NCI-H1105 treated with DMSO at 0.1 percent for 48 hours (cell line): ENCODE measurements around the gene ZNF598.
A peak's percentile ranks its signal among the peaks of the same experiment; 100 is the strongest.

Source experiments
- DNase-seq: peaks from one replicate; lab custom pipeline; 2025; lab: John Stamatoyannopoulos, UW

The ZNF598 gene

GRCh38 chr16:2009791-2010510, at the start of gene ZNF598:
Gene ZNF598, minus strand, starts transcription at chr16:2009821.
- DNase-seq, result peak; percentile 66

GRCh38 chr16:2058872-2059271, 49.3 kb upstream of the ZNF598 start:
- no peak for DNase-seq

GRCh38 chr16:2058420-2058819, 48.8 kb upstream of the ZNF598 start:
- no peak for DNase-seq

- DNase-seq, result no peak
Observed at GRCh38 chr16:2057438-2057837, 47.8 kb upstream of the ZNF598 start.

GRCh38 chr16:2056681-2057407, 47.2 kb upstream of the ZNF598 start:
- DNase-seq, result no peak

GRCh38 chr16:2056077-2056476, 46.5 kb upstream of the ZNF598 start:
- DNase-seq, result no peak

GRCh38 chr16:2054543-2055245, 45.1 kb upstream of the ZNF598 start:
- DNase-seq, result peak; percentile 79

GRCh38 chr16:2053897-2054296, 44.3 kb upstream of the ZNF598 start:
- no peak for DNase-seq

- no peak for DNase-seq
Observed at GRCh38 chr16:2053211-2053610, 43.6 kb upstream of the ZNF598 start.

GRCh38 chr16:2048116-2048543, 38.5 kb upstream of the ZNF598 start:
- DNase-seq, result no peak

GRCh38 chr16:2047330-2048115, 37.9 kb upstream of the ZNF598 start, which contains the start of the genes NTHL1 and TSC2:
Gene NTHL1, minus strand, starts transcription at chr16:2047834. Its CDS starts 11 bp downstream, at chr16:2047823.
Gene TSC2, plus strand, starts transcription at chr16:2047985. Its CDS starts 631 bp downstream, at chr16:2048616.
- DNase-seq, result peak; percentile 79

GRCh38 chr16:2046893-2047329, 37.3 kb upstream of the ZNF598 start:
- peak; percentile 19 for DNase-seq

- DNase-seq, result no peak
Observed at GRCh38 chr16:2045965-2046892, 36.6 kb upstream of the ZNF598 start.

GRCh38 chr16:2044541-2044940, 34.9 kb upstream of the ZNF598 start:
- no peak for DNase-seq

- DNase-seq, result no peak
Observed at GRCh38 chr16:2043667-2044451, 34.2 kb upstream of the ZNF598 start.

GRCh38 chr16:2042986-2043666, 33.5 kb upstream of the ZNF598 start:
- no peak for DNase-seq

GRCh38 chr16:2042171-2042985, 32.8 kb upstream of the ZNF598 start:
- DNase-seq, result peak; percentile 21

- no peak for DNase-seq
Observed at GRCh38 chr16:2040787-2041522, 31.3 kb upstream of the ZNF598 start.
